MCF 10A (cell line): ENCODE data around the gene XRN2. TPM values are rescaled to one million over a fixed set of nuclear protein-coding genes. Genes with fewer than 3 reads are reported as not detected.

Experiments
- BruUV-seq: library from RNA; stranded (reverse); fragments of 400-500 nt; replicated peaks from 2 replicates; lab custom pipeline; 2021; lab: Mats Ljungman, UMichigan
- CTCF ChIA-PET: fragments of 300-600 bp; sonication (Branson Sonifier 250); formaldehyde crosslinking; extraction: SDS; loops from one replicate; lab custom pipeline; 2021; ENCODE audit warnings: antibody characterized with exemption, inconsistent platforms; lab: Yijun Ruan, JAX
- POLR2A ChIA-PET: fragments of 300-600, 350-650 bp; sonication (Branson Sonifier 250); formaldehyde crosslinking; extraction: SDS; loops from one replicate; lab custom pipeline; 2020; ENCODE audit warnings: antibody characterized with exemption, inconsistent platforms; lab: Yijun Ruan, JAX
- DNase-seq: peaks from one replicate; pipeline ENCODE4 v3.0.0-alpha.2; 2018; ENCODE audit not compliant: unreplicated experiment
- H3K27ac Mint-ChIP-seq: one replicate; pipeline ENCODE4 v1.8.0; 2022; ENCODE audit warnings: mild to moderate bottlenecking, low read depth, mixed read lengths; ENCODE audit not compliant: unreplicated experiment
- H3K27me3 Mint-ChIP-seq: one replicate; pipeline ENCODE4 v1.8.0; 2022; ENCODE audit warnings: mixed read lengths; ENCODE audit not compliant: insufficient read depth, unreplicated experiment
- H3K36me3 Mint-ChIP-seq: one replicate; pipeline ENCODE4 v1.8.0; 2022; ENCODE audit warnings: mild to moderate bottlenecking, moderate library complexity, mixed read lengths; ENCODE audit not compliant: insufficient read depth, unreplicated experiment
- H3K4me1 Mint-ChIP-seq: one replicate; pipeline ENCODE4 v1.8.0; 2022; ENCODE audit warnings: mixed read lengths; ENCODE audit not compliant: insufficient read depth, unreplicated experiment
- H3K4me3 Mint-ChIP-seq: one replicate; pipeline ENCODE4 v1.8.0; 2022; ENCODE audit warnings: mild to moderate bottlenecking, moderate library complexity, mixed read lengths; ENCODE audit not compliant: unreplicated experiment
- H3K9me3 Mint-ChIP-seq: one replicate; pipeline ENCODE4 v1.8.0; 2022; ENCODE audit warnings: mixed read lengths; ENCODE audit not compliant: unreplicated experiment
- intact Hi-C: fragments of 100-400 bp; cut with micrococcal nuclease; formaldehyde crosslinking; loops from 2 replicates; pipeline ENCODE4 v1.14.1; 2022
- total RNA-seq: library from RNA; stranded (reverse); gene quantifications from 2 replicates; pipeline ENCODE4 v1.2.3, GENCODE V29; 2022
- TF ChIP-seq, protein P1 (sequence below): fragments of 200-600 bp; IDR thresholded peaks from one replicate; pipeline ENCODE4 v1.8.0; 2022; ENCODE audit warnings: antibody characterized with exemption, mild to moderate bottlenecking; ENCODE audit not compliant: unreplicated experiment

XRN2 gene
- total RNA-seq, 1 experiment from 2014 or later: 67.8 TPM

DNA sequence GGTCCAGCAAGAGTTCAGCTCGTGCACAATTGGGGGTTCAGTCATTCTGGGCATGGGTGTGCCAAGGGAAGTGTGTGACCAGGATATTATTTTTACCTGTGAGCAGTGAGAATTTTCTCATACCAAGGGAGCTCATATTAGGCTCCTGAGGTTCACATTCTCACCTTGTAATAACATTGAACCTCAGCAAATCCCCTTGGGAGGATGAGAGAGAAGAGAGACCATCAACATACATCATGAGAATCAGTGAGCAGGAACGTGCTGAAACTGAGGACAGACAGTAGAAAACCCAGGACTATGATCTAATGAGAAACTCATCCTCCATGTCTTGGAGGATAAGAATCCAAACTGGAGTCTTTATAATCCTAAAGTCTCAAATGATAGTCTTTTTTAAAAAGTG, 33.4 kb upstream of the XRN2 start:
- no peak overlapping the region for H3K27ac Mint-ChIP-seq
- H3K4me1 Mint-ChIP-seq: no peaks in the 10 kb centered on the region
- ChIA-PET POLR2A (no interaction called here), CTCF (interaction anchor here (0.8 to 2.0 kb wide), 2 partner anchors 34 to 432 kb away, joined by 3 to 9 read pairs; no protein-coding TSS in a partner anchor)
- TF ChIP-seq, protein P1, sequence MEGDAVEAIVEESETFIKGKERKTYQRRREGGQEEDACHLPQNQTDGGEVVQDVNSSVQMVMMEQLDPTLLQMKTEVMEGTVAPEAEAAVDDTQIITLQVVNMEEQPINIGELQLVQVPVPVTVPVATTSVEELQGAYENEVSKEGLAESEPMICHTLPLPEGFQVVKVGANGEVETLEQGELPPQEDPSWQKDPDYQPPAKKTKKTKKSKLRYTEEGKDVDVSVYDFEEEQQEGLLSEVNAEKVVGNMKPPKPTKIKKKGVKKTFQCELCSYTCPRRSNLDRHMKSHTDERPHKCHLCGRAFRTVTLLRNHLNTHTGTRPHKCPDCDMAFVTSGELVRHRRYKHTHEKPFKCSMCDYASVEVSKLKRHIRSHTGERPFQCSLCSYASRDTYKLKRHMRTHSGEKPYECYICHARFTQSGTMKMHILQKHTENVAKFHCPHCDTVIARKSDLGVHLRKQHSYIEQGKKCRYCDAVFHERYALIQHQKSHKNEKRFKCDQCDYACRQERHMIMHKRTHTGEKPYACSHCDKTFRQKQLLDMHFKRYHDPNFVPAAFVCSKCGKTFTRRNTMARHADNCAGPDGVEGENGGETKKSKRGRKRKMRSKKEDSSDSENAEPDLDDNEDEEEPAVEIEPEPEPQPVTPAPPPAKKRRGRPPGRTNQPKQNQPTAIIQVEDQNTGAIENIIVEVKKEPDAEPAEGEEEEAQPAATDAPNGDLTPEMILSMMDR: no peak
- intact Hi-C loops: no loop called here
- H3K27me3 Mint-ChIP-seq: no peaks in the 10 kb centered on the region
- no peak for DNase-seq
- H3K36me3 Mint-ChIP-seq: no peaks in the 10 kb centered on the region
- H3K4me3 Mint-ChIP-seq: no peak overlapping the region
- BruUV-seq: no TSS peak
- peaks cover 7% of the 10 kb centered on the region for H3K9me3 Mint-ChIP-seq

DNA sequence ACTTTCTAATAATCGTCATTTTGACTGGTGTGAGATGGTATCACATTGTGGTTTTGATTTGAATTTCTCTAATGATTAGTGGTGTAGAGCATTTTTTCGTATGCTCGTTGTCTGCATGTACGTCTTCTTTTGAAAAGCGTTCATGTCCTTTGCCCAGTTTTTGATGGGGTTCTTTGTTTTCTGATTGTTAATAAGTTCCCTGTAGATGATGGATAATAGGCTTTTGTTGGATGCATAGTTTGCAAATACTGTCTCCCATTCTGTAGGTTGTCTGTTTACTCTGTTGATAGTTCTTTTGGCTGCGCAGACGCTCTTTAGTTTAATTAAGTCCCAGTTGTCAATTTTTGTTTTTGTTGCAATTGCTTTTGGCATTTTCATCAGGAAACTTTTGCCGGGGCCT, 32.3 kb upstream of the XRN2 start:
- Mint-ChIP-seq H3K36me3 (no peaks in the 10 kb centered on the region), H3K27ac (no peak overlapping the region), H3K27me3 (no peaks in the 10 kb centered on the region), H3K4me3 (no peak overlapping the region), H3K9me3 (peaks cover 7% of the 10 kb centered on the region), H3K4me1 (no peaks in the 10 kb centered on the region)
- no peak for DNase-seq
- intact Hi-C loops: no loop called here
- no TSS peak for BruUV-seq
- ChIA-PET POLR2A (no interaction called here), CTCF (interaction anchor here (0.5 to 2.0 kb wide), 2 partner anchors 35 to 1182 kb away, joined by 4 to 9 read pairs; no protein-coding TSS in a partner anchor)
- TF ChIP-seq, protein P1: no peak

DNA sequence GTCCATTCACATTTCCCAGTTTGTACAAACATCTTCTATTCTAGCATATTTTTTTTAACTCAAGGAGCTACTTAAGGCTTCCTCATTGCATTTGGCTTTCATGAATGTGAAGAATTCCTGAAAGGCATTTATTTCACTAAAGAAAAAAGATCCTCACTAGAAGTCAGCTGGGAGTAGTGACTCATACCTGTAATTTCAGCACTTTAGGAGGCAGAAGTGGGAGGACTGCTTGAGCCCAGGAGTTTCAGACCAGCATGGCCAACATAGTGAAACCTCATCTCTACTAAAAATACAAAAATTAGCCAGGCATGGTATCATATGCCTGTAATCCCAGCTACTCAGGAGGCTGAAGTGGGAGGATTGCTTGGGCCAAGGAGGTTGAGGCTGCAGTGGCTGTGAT, 30.9 kb upstream of the XRN2 start:
- POLR2A ChIA-PET: no interaction called here
- Mint-ChIP-seq H3K27ac (no peak overlapping the region), H3K4me3 (no peak overlapping the region), H3K9me3 (peaks cover 6% of the 10 kb centered on the region), H3K4me1 (no peaks in the 10 kb centered on the region), H3K36me3 (no peaks in the 10 kb centered on the region), H3K27me3 (no peaks in the 10 kb centered on the region)
- CTCF ChIA-PET: interaction anchor here (0.6 kb wide), 1 partner anchor 36 kb away, joined by 3 read pairs; no protein-coding TSS in a partner anchor
- DNase-seq: peak; percentile 6
- intact Hi-C loops: no loop called here
- no TSS peak for BruUV-seq
- TF ChIP-seq, protein P1: no peak

DNA sequence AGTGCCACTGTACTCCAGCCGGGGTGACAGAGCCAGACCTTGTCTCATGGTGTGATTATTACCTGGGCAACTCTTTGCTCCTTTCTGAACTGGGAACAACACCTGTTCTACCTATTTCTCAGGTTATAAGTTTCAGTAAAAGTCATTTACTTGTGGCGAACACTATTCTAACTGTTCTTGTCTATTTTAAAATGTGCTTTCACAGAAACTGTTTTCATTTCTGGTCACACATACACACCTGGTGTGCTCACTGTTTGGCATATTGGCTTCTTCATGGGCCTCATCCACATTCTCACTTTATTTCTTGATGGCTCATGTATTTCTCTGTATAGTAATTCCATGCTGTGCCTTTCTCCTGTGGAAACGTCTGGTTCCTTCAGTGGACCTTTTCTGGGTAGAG, 30.5 kb upstream of the XRN2 start:
- Mint-ChIP-seq H3K9me3 (peaks cover 2% of the 10 kb centered on the region), H3K36me3 (no peaks in the 10 kb centered on the region), H3K27ac (no peak overlapping the region), H3K4me3 (no peak overlapping the region), H3K4me1 (no peaks in the 10 kb centered on the region), H3K27me3 (no peaks in the 10 kb centered on the region)
- intact Hi-C loops: no loop called here
- DNase-seq: no peak
- ChIA-PET CTCF (no interaction called here), POLR2A (no interaction called here)
- BruUV-seq: no TSS peak
- TF ChIP-seq, protein P1: no peak
